HG03280 (cell line): ENCODE data around the gene DSCAML1.

ENCODE experiments used
- ATAC-seq: cut with Tn5 transposase; IDR thresholded peaks from one replicate; pipeline ENCODE4 v1.9.1; 2021; ENCODE audit warnings: mild to moderate bottlenecking, moderate library complexity; ENCODE audit not compliant: unreplicated experiment

DSCAML1 gene

GRCh38 chr11:117480221-117480620, 316.8 kb downstream of the DSCAML1 start:
- no peak for ATAC-seq

GRCh38 chr11:117479372-117479771, 317.6 kb downstream of the DSCAML1 start:
- ATAC-seq, result no peak

- no peak for ATAC-seq
Observed at GRCh38 chr11:117478926-117479325, 318.1 kb downstream of the DSCAML1 start.

- no peak for ATAC-seq
Observed at GRCh38 chr11:117478126-117478860, 318.7 kb downstream of the DSCAML1 start.

- no peak for ATAC-seq
Observed at GRCh38 chr11:117477721-117478120, 319.3 kb downstream of the DSCAML1 start.

GRCh38 chr11:117476531-117477142, 320.4 kb downstream of the DSCAML1 start:
- no peak for ATAC-seq

GRCh38 chr11:117475716-117476530, 321.1 kb downstream of the DSCAML1 start:
- no peak for ATAC-seq

GRCh38 chr11:117473481-117474091, 323.4 kb downstream of the DSCAML1 start:
- ATAC-seq, result no peak

GRCh38 chr11:117471776-117472175, 325.2 kb downstream of the DSCAML1 start:
- no peak for ATAC-seq

GRCh38 chr11:117470576-117470975, 326.4 kb downstream of the DSCAML1 start:
- no peak for ATAC-seq

- no peak for ATAC-seq
Observed at GRCh38 chr11:117468888-117469287, 328.1 kb downstream of the DSCAML1 start.

- no peak for ATAC-seq
Observed at GRCh38 chr11:117467770-117468169, 329.2 kb downstream of the DSCAML1 start.

- ATAC-seq, result no peak
Observed at GRCh38 chr11:117466966-117467365, 330.1 kb downstream of the DSCAML1 start.

GRCh38 chr11:117465236-117465997, 331.6 kb downstream of the DSCAML1 start:
- no peak for ATAC-seq

- ATAC-seq, result no peak
Observed at GRCh38 chr11:117464778-117465177, 332.2 kb downstream of the DSCAML1 start.

GRCh38 chr11:117462864-117463247, 334.2 kb downstream of the DSCAML1 start:
- no peak for ATAC-seq

- no peak for ATAC-seq
Observed at GRCh38 chr11:117462183-117462863, 334.7 kb downstream of the DSCAML1 start.

- ATAC-seq, result no peak
Observed at GRCh38 chr11:117461396-117462182, 335.4 kb downstream of the DSCAML1 start.

- no peak for ATAC-seq
Observed at GRCh38 chr11:117459979-117460300, 337.1 kb downstream of the DSCAML1 start.
